GM12891 (cell line): ENCODE results near the gene DKKL1.
A peak's percentile ranks its signal among the peaks of the same experiment; 100 is the strongest.

Source experiments
- DNase-seq: peaks from one replicate; pipeline ENCODE4 v3.0.0; 2011; ENCODE audit warnings: low spot score; ENCODE audit not compliant: insufficient read length
- FAIRE-seq: peaks from 2 replicates; lab custom pipeline; 2011; peaks lifted over from hg19 to GRCh38; lab: Jason Lieb, UNC
- PAX5 ChIP-seq: IDR thresholded peaks from 2 replicates; pipeline ENCODE4 v1.6.1; 2011; ENCODE audit warnings: low read length, moderate library complexity, mild to moderate bottlenecking; ENCODE audit not compliant: insufficient read depth, severe bottlenecking
- POLR2A ChIP-seq: IDR thresholded peaks from 2 replicates; pipeline ENCODE4 v1.6.1; 2011; ENCODE audit warnings: low read depth, low read length, control low read depth
- POLR2AphosphoS5 ChIP-seq: IDR thresholded peaks from 2 replicates; pipeline ENCODE4 v1.6.1; 2011; ENCODE audit warnings: low read depth, low read length, control low read depth
- POU2F2 ChIP-seq: IDR thresholded peaks from 2 replicates; pipeline ENCODE4 v1.6.1; 2011; ENCODE audit warnings: low read depth, mild to moderate bottlenecking, control low read depth, low read length, moderate library complexity
- SPI1 ChIP-seq: IDR thresholded peaks from 2 replicates; pipeline ENCODE4 v1.6.1; 2011; ENCODE audit warnings: low read depth, low read length, control low read depth
- TAF1 ChIP-seq: IDR thresholded peaks from 2 replicates; pipeline ENCODE4 v1.6.1; 2011; ENCODE audit warnings: low read depth, low read length, control low read depth

Gene DKKL1

GRCh38 chr19:49421039-49421877, 57.6 kb downstream of the DKKL1 start:
- peak; percentile 23 for FAIRE-seq
- TF ChIP-seq SPI1 (no peak), POU2F2 (peak; percentile 19; the same call in 1 of the 2 replicates)
- DNase-seq, result no peak

DNA sequence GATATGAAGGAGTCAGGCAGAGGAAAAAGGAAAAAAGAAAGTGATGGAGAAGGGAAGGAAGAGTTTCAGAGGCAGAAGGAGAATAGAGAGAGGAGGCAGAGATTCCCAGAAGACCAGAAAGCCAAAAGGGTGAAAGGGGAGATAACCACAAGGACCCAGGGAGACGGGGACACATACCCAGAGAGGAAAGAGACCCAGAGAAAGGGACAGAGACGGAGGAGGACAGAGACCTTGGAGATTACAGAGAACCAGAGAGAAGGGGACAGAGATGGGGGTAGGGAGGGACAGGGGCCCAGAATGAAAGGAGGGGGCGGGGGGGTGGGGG, 58.2 kb downstream of the DKKL1 start:
- no peak for TF ChIP-seq POLR2A
- no peak for TF ChIP-seq PAX5
- no peak for TF ChIP-seq TAF1
- TF ChIP-seq SPI1, result no peak
- no peak for TF ChIP-seq POU2F2
- TF ChIP-seq POLR2AphosphoS5, result no peak
- FAIRE-seq (no peak), DNase-seq (no peak)

- FAIRE-seq (no peak), DNase-seq (no peak)
- no peak for TF ChIP-seq PAX5
- no peak for TF ChIP-seq POU2F2
- TF ChIP-seq POLR2A, result no peak
- no peak for TF ChIP-seq SPI1
- no peak for TF ChIP-seq TAF1
- no peak for TF ChIP-seq POLR2AphosphoS5
These were observed 58.9 kb downstream of the DKKL1 start for GRCh38 chr19:49422407-49423070.

DNA sequence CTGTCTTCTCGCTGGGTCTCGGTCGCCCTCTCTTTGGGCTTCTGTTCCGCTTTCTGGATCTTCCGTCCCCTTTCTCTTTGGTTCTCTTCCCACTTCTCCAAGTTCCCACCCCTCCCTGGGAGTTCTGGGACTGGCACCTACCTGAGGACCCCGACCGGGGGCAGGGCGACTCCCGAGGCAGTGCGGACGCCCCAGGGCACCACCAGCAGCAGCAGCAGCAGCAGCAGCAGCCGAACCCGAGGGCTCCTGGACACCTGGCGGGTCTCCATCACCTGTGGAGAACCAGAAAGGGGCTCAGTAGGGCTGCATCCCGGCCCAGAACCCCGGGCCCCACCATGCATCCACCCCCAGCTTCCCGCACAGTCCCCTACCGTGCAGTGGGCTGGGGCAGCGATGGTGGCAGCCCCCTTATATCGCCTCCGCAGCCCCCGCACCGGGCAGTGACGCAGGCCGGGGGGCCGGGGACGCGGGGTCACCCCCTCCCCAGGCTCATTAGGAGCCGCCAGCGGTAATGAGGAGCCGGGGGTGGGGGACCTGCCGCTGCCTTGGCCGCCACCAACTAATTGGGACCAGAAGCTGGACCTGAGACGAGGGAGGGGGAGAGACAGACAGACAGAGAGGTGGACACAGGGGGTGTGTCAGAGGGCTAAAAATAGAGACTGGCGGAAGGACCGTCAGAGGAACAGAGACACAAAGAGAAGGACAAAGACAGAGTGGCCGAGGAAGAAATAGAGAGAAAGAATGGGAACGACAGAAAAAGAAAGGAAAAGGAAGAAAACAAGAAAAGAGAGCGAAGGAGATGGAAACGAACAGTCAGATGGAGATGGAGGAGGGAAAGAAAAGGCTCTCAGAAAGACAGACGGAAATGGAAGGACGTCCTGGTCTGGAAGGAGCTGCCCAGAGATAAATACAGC, 59.7 kb downstream of the DKKL1 start, which contains the start of gene PTH2:
PTH2 (minus strand) TSS at position 371 of the 914 bp plus-strand sequence; CDS start at position 269, 102 bp downstream.
- no peak for DNase-seq
- TF ChIP-seq POU2F2 (no peak), SPI1 (0 out of 2 replicates have a peak, but pooled peaks have one; percentile 13)
- no peak for FAIRE-seq

DNA sequence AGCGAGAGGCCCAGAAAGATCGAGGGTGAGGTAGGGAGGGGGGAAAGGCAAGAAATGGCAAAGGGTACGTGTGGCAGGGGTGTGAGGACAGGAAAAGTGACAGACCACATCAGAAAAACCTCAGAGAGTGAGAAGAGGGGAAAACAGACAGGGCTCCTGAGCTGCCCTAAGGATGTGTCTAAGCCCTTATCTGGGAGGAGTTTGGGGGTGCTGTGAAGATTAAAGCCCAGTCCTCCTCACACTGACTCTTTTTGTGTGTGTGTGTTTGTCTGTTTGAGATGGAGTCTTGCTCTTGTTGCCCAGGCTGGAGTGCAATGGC, 60.3 kb downstream of the DKKL1 start:
- FAIRE-seq (no peak), DNase-seq (no peak)
- TF ChIP-seq SPI1, result no peak
- no peak for TF ChIP-seq TAF1
- no peak for TF ChIP-seq PAX5
- no peak for TF ChIP-seq POLR2AphosphoS5
- TF ChIP-seq POLR2A, result no peak
- TF ChIP-seq POU2F2, result no peak
